GM19467 (cell line): ENCODE data around the gene RNF123.
"Not testable (repeated sequence)": the region's sequence is repeated elsewhere in the genome, so short reads cannot be mapped to it uniquely, and the experiment has no call there.

Experiments
- ATAC-seq: cut with Tn5 transposase; IDR thresholded peaks from one replicate; pipeline ENCODE4 v1.9.1; 2021; ENCODE audit warnings: mild to moderate bottlenecking, moderate library complexity; ENCODE audit not compliant: unreplicated experiment

Gene RNF123

DNA sequence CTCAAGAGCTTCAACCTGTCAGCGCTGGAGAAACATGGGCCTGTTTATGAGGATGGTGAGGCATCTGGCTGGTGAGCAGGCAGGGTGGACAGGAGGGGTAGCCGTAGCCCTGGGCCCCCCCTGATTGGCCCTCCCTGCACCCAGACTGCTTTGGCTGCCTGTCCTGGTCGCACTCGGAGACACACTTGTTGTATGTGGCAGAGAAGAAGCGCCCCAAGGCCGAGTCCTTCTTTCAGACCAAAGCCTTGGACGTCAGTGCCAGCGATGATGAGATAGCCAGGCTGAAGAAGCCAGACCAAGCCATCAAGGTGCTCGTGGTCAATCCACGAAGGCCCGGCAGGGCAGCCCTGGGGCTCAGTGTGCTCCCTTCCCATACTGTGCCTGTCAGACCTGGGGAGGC lies 13.4 kb upstream of the RNF123 start:
- ATAC-seq, result no peak

DNA sequence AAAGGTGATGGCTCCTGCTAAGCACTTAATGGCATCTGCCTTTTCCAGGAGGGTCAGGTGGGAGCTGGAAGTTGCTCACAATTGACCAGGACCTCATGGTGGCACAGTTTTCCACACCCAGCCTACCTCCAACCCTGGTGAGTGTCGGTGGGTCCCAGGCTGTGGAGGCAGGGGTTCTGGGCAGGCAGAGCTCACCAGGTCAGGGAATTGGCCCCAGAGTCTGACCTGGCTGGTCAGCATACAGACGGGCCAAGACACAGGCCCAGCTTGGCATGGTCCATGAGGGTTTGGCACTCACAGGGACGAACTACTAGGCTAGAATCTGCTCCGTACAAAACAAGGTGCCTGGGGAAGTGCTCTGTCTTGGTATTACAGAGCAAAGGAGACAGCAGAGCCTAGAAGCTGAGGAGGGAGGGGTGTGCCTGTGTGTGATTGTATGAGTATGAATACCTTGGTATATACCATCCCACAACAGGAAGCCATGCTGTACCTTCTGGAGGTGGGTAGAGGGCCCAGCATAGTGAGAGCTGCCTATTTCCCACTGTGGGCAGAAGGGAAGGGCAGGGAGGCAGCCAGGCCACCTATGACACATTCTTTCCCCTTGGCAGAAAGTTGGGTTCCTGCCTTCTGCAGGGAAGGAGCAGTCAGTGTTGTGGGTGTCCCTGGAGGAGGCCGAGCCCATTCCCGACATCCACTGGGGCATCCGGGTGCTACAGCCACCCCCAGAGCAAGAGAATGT lies 8.7 kb upstream of the RNF123 start:
- no peak for ATAC-seq

DNA sequence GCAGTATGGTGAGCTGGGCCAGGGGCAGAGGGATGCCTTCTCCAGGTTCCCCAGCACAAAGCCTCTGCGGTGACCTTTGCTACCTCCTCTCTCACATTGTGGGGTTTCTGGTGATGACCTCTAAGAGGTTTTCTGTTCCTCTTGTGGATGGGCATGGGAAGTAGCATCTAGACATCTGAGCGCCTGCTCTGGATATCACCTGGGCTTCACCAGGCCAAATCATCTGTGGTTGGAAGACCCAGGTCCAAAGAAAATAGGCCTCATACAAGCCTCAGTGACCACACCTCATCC lies 8.2 kb upstream of the RNF123 start:
- ATAC-seq, result no peak

DNA sequence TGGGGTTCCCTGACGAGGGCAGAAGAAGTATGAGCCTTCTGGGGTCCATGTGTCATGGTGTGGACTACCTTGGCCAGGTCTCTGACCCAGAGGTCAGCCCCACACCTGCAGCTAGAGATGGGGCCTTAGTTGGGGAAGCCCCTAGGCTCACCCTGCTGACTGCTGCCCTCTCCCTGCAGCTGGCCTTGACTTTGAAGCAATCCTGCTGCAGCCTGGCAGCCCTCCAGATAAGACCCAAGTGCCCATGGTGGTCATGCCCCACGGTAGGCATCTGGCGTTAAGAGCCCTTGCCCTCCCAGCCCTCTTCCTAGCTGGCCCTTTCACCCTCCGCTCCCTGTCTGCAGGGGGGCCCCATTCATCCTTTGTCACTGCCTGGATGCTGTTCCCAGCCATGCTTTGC lies 7.8 kb upstream of the RNF123 start:
- ATAC-seq, result no peak

DNA sequence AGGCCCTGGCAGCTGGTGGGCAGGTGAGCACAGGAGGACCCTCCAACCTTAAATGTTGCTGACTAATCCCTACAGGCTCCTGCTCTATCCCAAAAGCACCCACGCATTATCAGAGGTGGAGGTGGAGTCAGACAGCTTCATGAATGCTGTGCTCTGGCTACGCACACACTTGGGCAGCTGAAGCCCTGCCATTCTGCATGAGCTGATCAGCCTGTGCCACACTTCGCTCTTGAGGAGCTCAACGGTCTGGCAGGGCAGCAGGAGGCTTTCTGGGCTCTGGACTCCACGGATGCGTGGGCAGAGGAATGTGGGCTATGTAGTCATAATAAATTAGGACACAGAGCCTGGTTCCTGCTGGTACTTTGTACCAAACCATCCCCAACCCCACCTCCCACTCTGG lies 6.2 kb upstream of the RNF123 start:
- no peak for ATAC-seq

DNA sequence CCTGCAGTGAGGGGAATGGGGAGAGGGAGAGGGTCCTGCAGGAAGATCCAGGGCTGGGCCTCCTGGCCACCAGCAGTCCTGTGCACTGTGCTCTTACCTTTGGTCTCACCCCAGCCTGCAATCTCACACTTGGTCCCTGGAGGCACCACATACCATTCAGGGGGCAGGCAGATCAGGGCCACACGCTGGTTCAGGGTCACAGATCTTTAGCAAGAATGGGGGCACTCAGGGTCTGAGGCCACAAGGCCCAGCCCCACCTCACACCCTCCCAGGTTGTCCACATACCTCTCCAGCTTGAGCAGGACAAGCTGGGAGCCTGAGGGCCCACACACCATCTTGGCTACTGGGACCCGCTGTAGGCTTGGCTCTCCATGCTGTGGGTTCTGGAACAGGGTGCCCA lies 4.9 kb upstream of the RNF123 start:
- ATAC-seq, result not testable (repeated sequence)

DNA sequence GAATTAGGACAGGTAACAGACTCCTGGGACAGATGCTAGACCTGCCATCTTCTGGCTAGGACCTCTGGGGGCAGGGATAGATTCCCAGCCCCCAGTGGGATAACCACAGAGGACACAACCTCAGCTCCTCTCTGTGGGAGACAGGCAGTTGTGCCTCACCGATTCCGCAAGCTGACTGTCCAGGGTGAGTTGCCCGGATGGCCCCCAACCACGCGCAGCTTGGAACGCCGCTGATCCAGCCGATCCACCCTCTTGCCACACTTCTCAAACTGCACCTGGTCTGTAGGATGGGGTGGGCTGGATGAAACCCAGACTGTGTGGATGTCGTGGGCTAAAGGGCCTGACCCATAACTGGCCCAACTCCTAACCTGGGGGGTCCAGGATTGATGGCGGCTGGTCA lies 4.3 kb upstream of the RNF123 start:
- ATAC-seq, result not testable (repeated sequence)

DNA sequence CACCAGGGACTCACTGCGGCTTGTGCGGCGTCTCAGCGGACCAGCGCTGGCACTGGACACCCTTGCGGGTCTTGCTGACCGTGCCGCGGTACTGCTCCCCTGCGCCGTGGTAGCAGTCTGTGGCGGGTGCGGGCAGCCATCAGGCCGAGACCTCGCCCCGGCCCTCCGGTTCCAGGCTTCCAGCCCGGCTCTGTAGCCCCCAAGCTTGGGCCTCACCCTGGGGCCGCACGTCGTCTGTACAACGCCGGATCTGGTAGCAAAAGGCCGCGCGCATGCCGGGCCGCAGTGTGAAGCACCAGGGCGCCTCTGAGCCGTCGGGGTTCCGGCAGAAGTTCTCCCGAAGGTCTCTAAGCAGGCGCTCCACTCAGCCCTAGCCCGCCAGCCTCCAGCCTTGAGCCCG lies 3.5 kb upstream of the RNF123 start:
- ATAC-seq, result not testable (repeated sequence)

DNA sequence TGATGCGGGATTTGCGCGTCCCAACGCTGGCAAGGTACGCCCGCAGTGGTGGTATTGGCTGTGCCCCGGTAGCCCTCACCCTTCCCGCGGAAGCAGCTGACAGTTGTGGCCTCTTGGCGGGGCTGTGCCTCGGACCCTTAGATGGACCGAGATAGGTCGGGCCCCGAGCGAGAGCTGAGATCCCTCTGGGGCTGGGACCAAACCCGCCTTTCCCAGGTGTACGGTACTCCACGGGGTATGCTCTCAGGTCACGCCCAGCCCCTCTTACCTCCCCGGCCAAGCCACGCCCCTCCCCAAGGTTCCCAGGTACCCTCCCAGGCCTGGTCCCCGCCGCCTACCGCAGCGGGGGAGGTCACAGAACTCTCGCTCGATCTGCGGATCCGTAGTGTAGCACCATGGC lies 3.0 kb upstream of the RNF123 start:
- ATAC-seq, result not testable (repeated sequence)

DNA sequence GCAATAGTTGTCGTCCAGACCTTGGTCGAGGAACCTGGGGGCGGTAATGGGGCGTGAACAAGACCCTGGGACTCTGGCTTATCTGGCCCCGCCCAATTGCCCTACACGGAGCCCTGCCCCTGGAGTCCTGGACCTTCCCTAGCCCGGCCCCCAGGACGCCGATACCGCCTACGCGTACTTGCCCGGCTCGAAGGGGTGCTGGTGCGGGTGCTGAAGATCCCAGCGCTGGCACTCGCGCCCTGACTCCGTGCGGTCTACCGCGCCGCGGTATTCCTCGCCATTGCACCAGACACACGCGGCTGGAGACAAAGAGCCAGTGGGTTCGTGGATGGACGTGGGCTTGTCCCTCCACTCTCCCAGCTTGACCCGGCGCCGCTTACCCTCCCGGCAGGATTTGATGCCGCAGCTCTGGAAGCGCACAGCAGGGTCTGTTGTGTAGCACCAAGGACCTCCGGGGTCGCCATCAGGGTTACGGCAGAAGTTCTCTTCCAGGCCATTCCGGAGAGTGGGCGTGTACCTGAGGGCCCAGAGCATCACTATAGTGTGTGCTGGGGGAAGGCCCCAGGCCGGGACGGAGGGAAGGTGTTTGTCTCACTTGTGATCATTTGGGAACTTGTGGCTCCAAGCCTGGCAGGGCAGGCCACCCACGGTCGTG lies 2.5 kb upstream of the RNF123 start:
- not testable (repeated sequence) for ATAC-seq

DNA sequence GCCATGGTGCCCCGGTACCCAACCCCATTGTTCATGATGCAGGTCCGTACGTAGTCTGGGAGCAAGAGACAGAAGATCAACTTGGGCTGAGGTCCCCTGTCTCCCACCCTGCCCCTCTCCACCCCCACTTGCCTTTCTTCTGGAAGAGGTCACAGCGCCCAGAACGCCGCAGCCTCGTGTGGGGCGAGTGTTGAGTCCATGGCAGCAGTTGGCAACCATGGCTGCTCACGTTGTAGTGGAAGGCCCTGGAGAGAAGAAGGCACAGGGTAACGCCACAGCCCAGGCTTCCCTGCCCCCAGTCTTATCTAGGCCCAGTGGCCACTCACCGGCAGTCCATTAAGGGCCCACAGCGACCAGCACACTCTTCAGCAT lies 1.9 kb upstream of the RNF123 start:
- ATAC-seq, result not testable (repeated sequence)

DNA sequence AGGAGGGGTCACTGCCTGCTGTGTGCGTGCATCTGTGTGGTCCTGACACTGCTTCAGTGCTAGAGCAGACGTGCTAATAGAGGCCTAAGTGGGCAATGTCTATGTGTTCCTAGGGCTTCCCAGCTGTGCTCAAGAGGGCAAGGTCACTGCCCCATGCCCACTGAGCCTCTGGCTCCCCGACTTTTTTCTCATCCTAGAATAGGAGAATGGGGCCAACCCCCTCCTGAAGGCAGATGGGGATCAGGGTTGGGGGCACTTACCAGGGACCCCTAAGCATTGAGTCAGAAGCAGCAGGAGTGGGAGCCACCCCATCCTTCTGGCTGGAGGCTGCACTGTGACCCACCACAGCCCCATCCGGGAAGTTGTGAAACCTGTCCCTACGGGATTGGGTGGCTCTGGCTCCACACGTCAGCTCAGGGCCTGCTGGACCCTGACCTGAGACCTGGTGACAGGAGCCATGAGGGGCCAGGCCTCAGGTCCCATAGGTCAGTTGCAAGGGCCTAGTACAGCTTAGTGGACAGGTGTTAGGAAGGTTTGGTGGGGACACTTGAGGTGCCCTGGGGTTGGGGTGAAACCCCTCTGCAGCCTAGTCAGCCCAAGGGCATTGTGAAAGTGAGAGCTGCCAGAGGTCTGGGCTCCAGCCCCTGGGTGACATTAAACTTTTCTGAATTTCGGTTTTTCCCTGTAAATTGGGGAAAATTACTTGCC lies 865 bp upstream of the RNF123 start:
- ATAC-seq, result not testable (repeated sequence)

DNA sequence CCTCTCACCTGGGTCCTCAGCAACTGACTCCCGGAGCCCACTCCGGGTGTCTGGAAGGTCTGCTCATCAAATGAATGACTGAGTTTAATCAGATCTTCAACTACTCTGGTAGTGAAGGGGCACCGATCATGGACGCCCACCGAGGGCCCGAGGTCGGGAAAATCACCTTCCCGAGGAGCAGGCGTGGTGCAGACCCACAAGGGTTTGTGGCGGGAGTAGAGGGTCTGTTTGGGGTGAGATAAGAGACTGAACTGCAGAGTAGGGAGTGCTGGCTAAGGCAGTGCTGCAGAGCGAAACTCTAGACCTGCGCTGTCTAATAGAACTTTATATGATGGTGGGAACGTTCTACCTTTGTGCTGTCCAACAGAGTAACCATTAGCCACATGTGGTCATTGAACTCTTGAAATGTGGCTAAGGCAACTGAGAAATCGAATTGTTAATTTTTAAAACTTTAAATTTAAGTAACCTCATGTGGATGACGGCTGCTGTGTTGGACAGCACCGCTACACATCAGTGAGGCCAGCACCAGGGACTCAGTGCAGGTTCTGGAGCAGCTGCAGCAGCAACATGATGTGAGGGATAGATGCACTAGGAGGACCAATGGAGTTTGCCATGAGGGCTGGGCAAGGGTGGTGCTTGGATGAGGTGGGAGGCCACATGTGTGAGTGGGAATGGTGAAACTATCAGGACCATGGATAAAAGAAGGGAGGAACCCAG lies 709 bp downstream of the RNF123 start:
- ATAC-seq, result not testable (repeated sequence)

DNA sequence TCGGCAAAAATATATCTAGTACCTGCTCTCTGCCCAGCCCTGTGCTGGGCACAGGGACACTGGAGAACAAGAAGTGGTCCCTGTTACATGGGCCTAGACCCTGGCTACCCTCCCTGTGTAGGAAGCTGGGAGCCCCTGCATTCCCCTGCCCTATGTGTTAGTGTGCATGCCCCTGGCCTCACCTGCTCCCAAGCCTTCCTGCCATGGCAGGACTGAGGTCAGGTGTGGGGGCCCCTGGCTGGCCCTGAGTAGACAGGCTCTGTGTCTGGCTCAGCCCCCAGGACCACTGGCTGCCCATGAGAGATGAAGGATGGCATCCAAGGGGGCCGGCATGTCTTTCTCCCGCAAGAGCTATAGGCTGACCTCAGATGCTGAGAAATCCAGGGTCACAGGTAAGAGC lies 1.5 kb downstream of the RNF123 start:
- not testable (repeated sequence) for ATAC-seq

DNA sequence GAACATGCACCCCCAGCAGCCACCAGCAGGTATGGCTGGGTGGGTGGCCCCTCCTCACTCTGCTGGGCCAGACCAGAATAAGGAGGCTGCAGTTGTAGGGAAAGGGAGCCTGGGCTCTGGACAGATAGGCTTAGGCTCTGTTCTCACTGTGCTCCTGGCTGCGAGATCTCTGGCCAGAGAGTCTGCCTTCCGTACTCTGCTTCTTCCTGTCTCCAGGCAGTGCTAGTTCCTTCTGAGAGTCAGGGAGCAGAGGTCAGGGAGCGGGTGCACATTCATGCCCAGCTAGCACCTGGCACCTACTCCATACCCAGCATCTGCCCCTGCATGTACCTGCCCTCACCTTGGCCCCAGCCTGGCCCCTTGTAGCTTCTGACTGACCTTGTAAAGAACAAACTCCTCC lies 2.1 kb downstream of the RNF123 start:
- not testable (repeated sequence) for ATAC-seq

DNA sequence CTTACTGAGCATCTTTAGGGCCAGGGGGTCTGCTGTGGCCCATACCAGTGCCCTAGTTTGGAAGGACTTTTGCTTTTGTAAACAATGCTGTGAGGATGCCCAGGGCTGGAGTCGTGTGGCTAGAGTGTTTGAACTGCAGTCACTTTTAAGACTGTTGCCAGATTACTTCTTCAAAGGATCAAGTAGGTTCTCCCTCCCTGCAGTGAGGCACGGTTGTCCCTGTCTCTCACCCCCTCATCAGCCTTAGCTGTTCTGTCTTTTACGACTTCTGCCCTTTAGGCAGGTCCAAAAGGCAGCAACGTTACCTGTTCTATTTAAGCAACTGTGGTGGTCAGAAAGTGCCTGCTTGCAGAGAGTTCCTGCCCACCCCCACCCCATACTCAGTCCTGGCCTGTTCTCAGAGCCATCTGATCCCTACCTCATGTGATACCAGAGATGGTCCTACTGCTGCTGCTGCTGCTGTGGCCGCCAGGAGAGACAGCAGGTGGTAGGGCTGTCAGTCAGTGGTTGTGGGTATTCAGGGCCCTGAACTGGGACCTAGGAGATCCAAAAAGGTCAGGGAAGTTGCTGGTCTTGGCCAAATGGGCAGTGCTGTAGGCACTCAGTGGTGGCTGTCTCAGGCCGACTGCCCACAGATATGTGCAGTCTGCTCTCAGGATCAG lies 5.2 kb downstream of the RNF123 start:
- ATAC-seq, result not testable (repeated sequence)

DNA sequence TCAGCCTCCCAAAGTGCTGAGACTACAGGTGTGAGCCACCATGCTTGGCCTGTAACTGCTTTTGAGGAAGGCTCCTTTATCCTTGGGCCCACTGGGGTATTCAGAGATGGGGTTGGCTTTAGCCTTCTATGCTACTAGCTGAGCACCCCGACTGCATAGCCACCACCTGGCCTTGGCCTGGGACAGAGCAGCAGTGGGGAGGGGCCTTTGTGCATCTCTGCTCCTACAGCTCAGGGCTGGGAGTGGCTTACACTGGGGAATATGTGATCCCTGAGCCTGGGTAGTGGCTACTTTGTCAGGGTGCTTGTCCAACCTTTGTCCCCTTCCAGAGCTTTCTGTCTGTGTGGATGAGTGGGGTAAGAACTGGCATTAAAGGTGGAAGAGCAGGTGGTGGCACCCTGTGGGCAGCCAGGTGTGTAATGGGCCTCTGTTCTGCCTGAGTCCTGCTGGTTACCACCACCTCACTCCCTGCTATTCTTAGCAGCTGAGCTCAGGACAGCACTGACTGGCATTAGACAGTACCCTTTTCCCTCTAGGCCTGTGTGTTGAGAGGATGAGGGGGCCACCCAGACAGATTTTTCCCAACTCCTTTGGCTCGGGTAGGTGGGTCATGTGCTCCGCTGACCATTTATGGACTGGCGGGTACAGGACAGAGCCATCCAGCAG lies 6.1 kb downstream of the RNF123 start:
- ATAC-seq, result not testable (repeated sequence)

DNA sequence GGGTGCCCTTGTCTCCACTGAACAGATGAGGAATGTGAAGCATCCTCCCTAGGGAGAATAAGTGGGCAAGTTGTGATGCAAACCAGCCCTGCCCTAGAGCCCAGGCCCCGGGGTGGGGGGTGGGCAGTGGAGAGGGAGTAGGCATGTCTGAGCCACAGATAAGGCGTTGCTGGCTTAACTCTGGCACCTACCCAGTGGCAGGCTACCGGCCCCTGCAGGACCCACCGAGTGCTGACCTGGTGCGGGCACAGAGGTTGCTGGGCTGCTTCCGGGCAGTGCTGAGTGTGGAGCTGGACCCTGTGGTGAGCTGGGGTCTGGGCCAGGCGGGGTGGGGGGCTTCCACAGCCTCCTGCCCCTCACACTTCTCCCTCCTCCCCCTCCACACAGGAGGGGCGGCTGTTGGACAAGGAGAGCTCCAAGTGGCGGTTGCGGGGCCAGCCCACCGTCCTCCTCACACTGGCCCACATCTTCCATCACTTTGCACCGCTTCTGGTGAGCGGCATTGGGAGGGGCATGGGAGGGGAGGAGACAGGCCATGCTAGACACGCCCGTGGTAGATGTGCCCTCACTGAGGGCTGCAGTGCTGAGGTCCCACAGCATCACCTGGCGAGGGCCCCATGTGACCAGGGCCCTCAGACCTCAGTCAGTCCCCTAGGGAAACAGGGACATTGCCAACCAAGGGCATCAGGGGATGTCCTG lies 10.1 kb downstream of the RNF123 start:
- ATAC-seq, result no peak

DNA sequence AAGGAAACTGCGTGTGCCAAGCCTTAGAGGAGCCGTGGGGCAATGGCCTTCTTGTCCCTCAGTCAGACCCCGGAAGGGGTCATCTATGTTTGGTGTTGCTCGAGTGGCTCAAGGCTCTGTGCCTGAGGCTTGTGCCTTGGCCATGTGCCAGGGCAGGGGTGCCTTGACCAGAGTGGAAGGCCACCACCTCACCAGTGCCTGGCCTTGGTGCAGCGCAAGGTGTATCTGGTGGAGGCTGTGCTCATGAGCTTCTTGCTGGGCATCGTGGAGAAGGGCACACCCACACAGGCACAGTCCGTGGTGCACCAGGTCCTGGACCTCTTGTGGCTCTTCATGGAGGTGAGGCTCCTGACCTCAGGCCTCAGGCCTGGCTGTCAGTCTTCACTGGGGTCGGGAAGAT lies 10.7 kb downstream of the RNF123 start:
- ATAC-seq, result no peak
